Upper lobe of left lung (tissue), 6 donors: ENCODE measurements around the gene ADAMTS14. TPM values are rescaled to one million over a fixed set of nuclear protein-coding genes. Genes with fewer than 3 reads are reported as not detected.
A peak's percentile ranks its signal among the peaks of the same experiment; 100 is the strongest.

ENCODE experiments used
- ATAC-seq, 2 donors: fragments of 200-7000 bp; cut with Tn5 transposase; one replicate each; pipeline ENCODE4 v1.9.1; 2022; ENCODE audit warnings: mild to moderate bottlenecking in 2 of 2, moderate library complexity in 2 of 2; ENCODE audit not compliant: low FRiP score in 2 of 2
- DNase-seq, 2 donors: peaks; one replicate each; pipeline ENCODE4 v3.0.0-alpha.2; 2019 to 2020
- H3K27ac ChIP-seq, 4 donors: fragments of 200-600 bp; sonication (generic); one replicate each; pipeline ENCODE4 v1.5.1; 2016 to 2019
- H3K27me3 ChIP-seq, 4 donors: fragments of 200-600 bp; sonication (generic); one replicate each; pipeline ENCODE4 v1.5.1; 2017 to 2019
- H3K36me3 ChIP-seq, 4 donors: fragments of 200-600 bp; sonication (generic); one replicate each; pipeline ENCODE4 v1.5.1; 2016 to 2019
- H3K4me1 ChIP-seq, 4 donors: fragments of 200-600 bp; sonication (generic); one replicate each; pipeline ENCODE4 v1.5.1; 2018 to 2019
- H3K4me3 ChIP-seq, 4 donors: fragments of 200-600 bp; sonication (generic); one replicate each; pipeline ENCODE4 v1.5.1; 2017 to 2019; ENCODE audit warnings: mild to moderate bottlenecking in 2 of 4, moderate library complexity in 1 of 4
- H3K9me3 ChIP-seq, 4 donors: fragments of 200-600 bp; sonication (generic); one replicate each; pipeline ENCODE4 v1.5.1; 2018 to 2019
- CTCF ChIP-seq, 6 experiments: fragments of 450-650 bp in 4 of 6; fragments of 200-600 bp in 2 of 6; sonication (generic) in 2 of 6; IDR thresholded peaks; one replicate each; pipeline ENCODE4 v1.5.1; 2016 to 2019; ENCODE audit warnings: antibody characterized with exemption in 6 of 6
- EP300 ChIP-seq, 4 donors: sonication (generic); formaldehyde crosslinking; IDR thresholded peaks; one replicate each; pipeline ENCODE4 v1.5.1; 2017; ENCODE audit warnings: antibody characterized with exemption in 4 of 4, control low read depth in 2 of 4
- POLR2A ChIP-seq, 4 donors: fragments of 450-650 bp; IDR thresholded peaks; one replicate each; pipeline ENCODE4 v1.5.1; 2016 to 2017; ENCODE audit warnings: antibody characterized with exemption in 4 of 4, mild to moderate bottlenecking in 2 of 4
- POLR2AphosphoS5 ChIP-seq, 2 donors: sonication (generic); formaldehyde crosslinking; IDR thresholded peaks; one replicate each; pipeline ENCODE4 v1.5.1; 2017; ENCODE audit warnings: antibody characterized with exemption in 2 of 2
- WGBS, 2 donors: methylation state at CpG; one replicate each; pipeline ENCODE4 v1.1.5; 2017 to 2018; 5-methylcytosine and 5-hydroxymethylcytosine counted together
- total RNA-seq, 6 donors: library from RNA; depleted of rRNA in 4 of 6; stranded (reverse); fragments of >200 nt in 4 of 6; gene quantifications; one replicate each; pipeline versions ENCODE4 v1.1.0 to v1.2.1, GENCODE V29; 2016 to 2021
- donor health status: DM: no; HTN: no; CAD: no; lungs with moderate emphysema.
- donor health status: DM: no; HTN: yes; CAD: no; lungs with severe emphysema.

Gene ADAMTS14
- total RNA-seq, 6 donors from 2014 or later: 0.15 to 3.1 (median 0.45) TPM

GRCh38 chr10:70702190-70702763, 30.0 kb downstream of the ADAMTS14 start:
- Histone ChIP-seq H3K9me3 (no peaks in the 10 kb centered on the region), H3K4me1 (no peaks in the 10 kb centered on the region), H3K4me3 (no peak overlapping the region), H3K27ac (no peak overlapping the region), H3K27me3 (no peaks in the 10 kb centered on the region), H3K36me3 (no peaks in the 10 kb centered on the region)
- ATAC-seq: no peak
- TF ChIP-seq CTCF (IDR thresholded peaks at IDR 0.05): no peak
- TF ChIP-seq POLR2A (IDR thresholded peaks at IDR 0.05): no peak
- no peak for TF ChIP-seq EP300 (IDR thresholded peaks at IDR 0.05)
- no peak for TF ChIP-seq POLR2AphosphoS5 (IDR thresholded peaks at IDR 0.05)
- DNase-seq: no peak
- WGBS, 2 donors: 95 to 98% methylated on average over 15 of the region's 15 CpGs

- Histone ChIP-seq H3K27ac (no peak overlapping the region), H3K27me3 (no peaks in the 10 kb centered on the region), H3K9me3 (no peaks in the 10 kb centered on the region), H3K4me3 (no peak overlapping the region), H3K36me3 (no peaks in the 10 kb centered on the region), H3K4me1 (no peaks in the 10 kb centered on the region)
- DNase-seq (no peak), ATAC-seq (no peak)
- TF ChIP-seq POLR2A (IDR thresholded peaks at IDR 0.05) (no peak), CTCF (IDR thresholded peaks at IDR 0.05) (no peak), POLR2AphosphoS5 (IDR thresholded peaks at IDR 0.05) (no peak), EP300 (IDR thresholded peaks at IDR 0.05) (no peak)
- 91 to 93% methylated on average over 5 of the region's 5 CpGs for WGBS, 2 donors
These were observed 31.9 kb downstream of the ADAMTS14 start for GRCh38 chr10:70704211-70704610.

- TF ChIP-seq EP300 (IDR thresholded peaks at IDR 0.05) (no peak), POLR2AphosphoS5 (IDR thresholded peaks at IDR 0.05) (no peak), CTCF (IDR thresholded peaks at IDR 0.05) (no peak), POLR2A (IDR thresholded peaks at IDR 0.05) (no peak)
- peak in 1 of 2 donors; percentile 61 for DNase-seq
- 90 to 91% methylated on average over 18 of the region's 18 CpGs for whole genome bisulfite sequencing, 2 donors
These were observed 33.0 kb downstream of the ADAMTS14 start for GRCh38 chr10:70705121-70705861.

GRCh38 chr10:70711177-70711576, 38.9 kb downstream of the ADAMTS14 start:
- DNase-seq: no peak
- TF ChIP-seq EP300 (IDR thresholded peaks at IDR 0.05) (no peak), CTCF (IDR thresholded peaks at IDR 0.05) (no peak), POLR2AphosphoS5 (IDR thresholded peaks at IDR 0.05) (no peak), POLR2A (IDR thresholded peaks at IDR 0.05) (no peak)
- H3K4me1 ChIP-seq: peaks cover 0 to 5% (median 0%) of the 10 kb centered on the region in 4 donors
- no peaks in the 10 kb centered on the region for H3K9me3 ChIP-seq
- 87 to 88% methylated on average over 7 of the region's 7 CpGs for WGBS, 2 donors
- no peak for ATAC-seq
- no peak overlapping the region for H3K4me3 ChIP-seq
- no peaks in the 10 kb centered on the region for H3K36me3 ChIP-seq
- no peaks in the 10 kb centered on the region for H3K27me3 ChIP-seq
- no peak overlapping the region for H3K27ac ChIP-seq

More at GRCh38 chr10:70705121-70705861, 33.0 kb downstream of the ADAMTS14 start:
- Histone ChIP-seq H3K27me3 (no peaks in the 10 kb centered on the region), H3K27ac (no peak overlapping the region), H3K4me3 (no peak overlapping the region), H3K36me3 (no peaks in the 10 kb centered on the region), H3K4me1 (no peaks in the 10 kb centered on the region), H3K9me3 (no peaks in the 10 kb centered on the region)
- ATAC-seq: no peak
